GM23338 (cell line): Measurements from ENCODE around the gene PRC1. TPM values are rescaled to one million over a fixed set of nuclear protein-coding genes. Genes with fewer than 3 reads are reported as not detected.

Experiments
- ATAC-seq: fragments of 200-7000 bp; cut with Tn5 transposase; 3 replicates; pipeline ENCODE4 v1.9.1; 2020
- DNase-seq: peaks from one replicate; pipeline ENCODE4 v3.0.0-alpha.2; 2015; ENCODE audit warnings: low spot score
- H2AFZ ChIP-seq: fragments of 200-600 bp; sonication (generic); 2 replicates; pipeline ENCODE4 v1.8.0; 2016; ENCODE audit warnings: antibody characterized with exemption, mild to moderate bottlenecking, moderate library complexity
- H3F3A ChIP-seq: fragments of 200-600 bp; sonication (generic); replicated peaks from 2 replicates; pipeline ENCODE4 v1.8.0; 2017; ENCODE audit warnings: antibody characterized with exemption, mixed run types, low read depth
- H3K27ac ChIP-seq: fragments of 200-600 bp; sonication (generic); 2 replicates; pipeline ENCODE4 v1.6.1; 2016; ENCODE audit warnings: low read depth
- H3K27me3 ChIP-seq: fragments of 200-600 bp; sonication (generic); 2 replicates; pipeline ENCODE4 v1.8.0; 2016; ENCODE audit warnings: mild to moderate bottlenecking, mixed run types, moderate library complexity; ENCODE audit not compliant: insufficient read depth
- H3K36me3 ChIP-seq: fragments of 200-600 bp; sonication (generic); 2 replicates; pipeline ENCODE4 v1.8.0; 2016; ENCODE audit warnings: mild to moderate bottlenecking; ENCODE audit not compliant: insufficient read depth
- H3K4me1 ChIP-seq: fragments of 200-600 bp; sonication (generic); 2 replicates; pipeline ENCODE4 v1.8.0; 2016; ENCODE audit warnings: mild to moderate bottlenecking, moderate library complexity; ENCODE audit not compliant: insufficient read depth
- H3K4me2 ChIP-seq: fragments of 200-600 bp; sonication (generic); 2 replicates; pipeline ENCODE4 v1.7.1; 2017; ENCODE audit warnings: mixed run types
- H3K4me3 ChIP-seq: fragments of 200-600 bp; sonication (generic); 2 replicates; pipeline ENCODE4 v1.6.1; 2016; ENCODE audit warnings: mixed run types
- H3K79me2 ChIP-seq: fragments of 200-600 bp; sonication (generic); replicated peaks from 2 replicates; pipeline ENCODE4 v1.8.0; 2017; ENCODE audit warnings: mild to moderate bottlenecking; ENCODE audit not compliant: insufficient read depth
- H3K9me2 ChIP-seq: fragments of 200-600 bp; sonication (generic); 2 replicates; pipeline ENCODE4 v1.8.0; 2017; ENCODE audit not compliant: insufficient read depth
- H4K20me1 ChIP-seq: fragments of 200-600 bp; sonication (generic); replicated peaks from 2 replicates; pipeline ENCODE4 v1.8.0; 2017; ENCODE audit warnings: mild to moderate bottlenecking; ENCODE audit not compliant: insufficient read depth
- H3K27ac Mint-ChIP-seq: 2 replicates; pipeline ENCODE4 v1.8.0; 2020; ENCODE audit warnings: inconsistent platforms, mild to moderate bottlenecking, moderate library complexity, mixed read lengths
- H3K27me3 Mint-ChIP-seq: 3 replicates; pipeline ENCODE4 v1.8.0; 2022; ENCODE audit warnings: low read depth, mild to moderate bottlenecking, moderate library complexity, mixed read lengths, inconsistent platforms; ENCODE audit not compliant: insufficient read depth, poor library complexity
- H3K36me3 Mint-ChIP-seq: 3 replicates; pipeline ENCODE4 v1.8.0; 2021; ENCODE audit warnings: low read depth, mild to moderate bottlenecking, inconsistent platforms, moderate library complexity, mixed read lengths
- H3K4me1 Mint-ChIP-seq: 3 replicates; pipeline ENCODE4 v1.8.0; 2020; ENCODE audit warnings: mild to moderate bottlenecking, inconsistent platforms, mixed read lengths
- H3K4me3 Mint-ChIP-seq: 3 replicates; pipeline ENCODE4 v1.8.0; 2021; ENCODE audit warnings: moderate library complexity, mild to moderate bottlenecking, inconsistent platforms, mixed read lengths
- H3K9me3 Mint-ChIP-seq: 3 replicates; pipeline ENCODE4 v1.8.0; 2020; ENCODE audit warnings: moderate library complexity, mild to moderate bottlenecking, inconsistent platforms, mixed read lengths
- CREB1 ChIP-seq: fragments of 250-450 bp; sonication (Bioruptor Pico); IDR thresholded peaks from 2 replicates; pipeline ENCODE4 v1.5.0; 2020; ENCODE audit warnings: low read depth, mild to moderate bottlenecking, moderate library complexity
- EZH2 ChIP-seq: fragments of 200-600 bp; sonication (generic); IDR thresholded peaks from one replicate; pipeline ENCODE4 v1.8.0; 2017; ENCODE audit warnings: antibody characterized with exemption, mild to moderate bottlenecking, low read depth; ENCODE audit not compliant: unreplicated experiment
- EZH2phosphoT487 ChIP-seq: fragments of 200-600 bp; sonication (generic); IDR thresholded peaks from one replicate; pipeline ENCODE4 v1.8.1; 2018; ENCODE audit warnings: antibody characterized with exemption; ENCODE audit not compliant: unreplicated experiment
- JUNB ChIP-seq: IDR thresholded peaks from one replicate; pipeline ENCODE4 v1.6.1; 2016; ENCODE audit warnings: antibody characterized with exemption; ENCODE audit not compliant: unreplicated experiment
- NANOG ChIP-seq: IDR thresholded peaks from 2 replicates; pipeline ENCODE4 v1.6.1; 2016; ENCODE audit warnings: antibody characterized with exemption, borderline replicate concordance
- POLR2AphosphoS5 ChIP-seq: IDR thresholded peaks from 2 replicates; pipeline ENCODE4 v1.6.1; 2016; ENCODE audit warnings: antibody characterized with exemption, low read depth
- STAT1 ChIP-seq: IDR thresholded peaks from one replicate; pipeline ENCODE4 v1.6.1; 2016; ENCODE audit warnings: antibody characterized with exemption; ENCODE audit not compliant: unreplicated experiment
- ZNF114 ChIP-seq: fragments of 250-450 bp; sonication (Bioruptor Pico); IDR thresholded peaks from 2 replicates; pipeline ENCODE4 v1.5.0; 2020; ENCODE audit warnings: mild to moderate bottlenecking, moderate library complexity
- ZNF331 ChIP-seq: fragments of 250-450 bp; sonication (Bioruptor Pico); IDR thresholded peaks from 2 replicates; pipeline ENCODE4 v1.5.0; 2020; ENCODE audit warnings: low read depth, mild to moderate bottlenecking, moderate library complexity
- polyA plus RNA-seq: library from polyadenylated mRNA; unstranded; fragments of >200 nt; fragmentation: Nextera tagmentation; extraction: Ambion mirVana; gene quantifications from 2 replicates; pipeline ENCODE4 v1.2.1, GENCODE V29; 2016
- total RNA-seq: library from RNA; depleted of rRNA; stranded (reverse); fragments of >200 nt; shearing (Covaris generic); gene quantifications from 2 replicates; pipeline ENCODE4 v1.2.3, GENCODE V29; 2014
- TF ChIP-seq, protein P1 (sequence below), 2 experiments: fragments of 200-600 bp in 1 of 2; sonication (generic) in 1 of 2; conservative IDR thresholded peaks; 2 replicates each; pipeline versions ENCODE4 v1.5.1 to v1.6.1; 2016 to 2017; ENCODE audit warnings: antibody characterized with exemption in 2 of 2, low read depth in 2 of 2, mild to moderate bottlenecking in 2 of 2, moderate library complexity in 1 of 2
- TF ChIP-seq, protein P2 (sequence below): IDR thresholded peaks from 2 replicates; pipeline ENCODE4 v1.6.1; 2016; ENCODE audit warnings: antibody characterized with exemption
- TF ChIP-seq, protein P3 (sequence below): fragments of 250-450 bp; sonication (Bioruptor Pico); IDR thresholded peaks from 2 replicates; pipeline ENCODE4 v1.5.0; 2020; ENCODE audit warnings: mild to moderate bottlenecking, moderate library complexity
- TF ChIP-seq, protein P4 (sequence below): IDR thresholded peaks from one replicate; pipeline ENCODE4 v1.6.1; 2018; ENCODE audit warnings: antibody characterized with exemption; ENCODE audit not compliant: unreplicated experiment

PRC1 gene
- total and polyA plus RNA-seq, 2 experiments from 2014 or later: 102 to 150 TPM

DNA sequence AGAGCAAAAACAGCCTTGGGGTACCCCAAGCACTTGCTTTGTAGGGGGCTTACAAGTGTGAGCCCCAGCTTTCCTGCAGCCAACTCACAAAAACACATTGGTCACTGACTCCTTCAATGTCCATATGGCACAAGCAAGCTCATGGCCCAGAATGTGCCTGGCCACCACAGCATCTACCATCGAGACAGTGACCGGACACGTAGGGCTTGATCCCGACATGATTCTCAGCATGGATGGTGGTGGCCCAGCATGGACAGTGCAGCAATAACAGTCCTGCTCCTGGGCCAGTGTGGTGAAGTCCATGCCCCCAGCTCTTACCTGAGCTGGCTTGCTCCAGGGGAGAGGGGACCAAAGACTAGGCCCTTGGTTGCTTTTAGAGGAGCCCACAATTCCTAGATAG, 53.3 kb downstream of the PRC1 start:
- Mint-ChIP-seq H3K9me3 (no peaks in the 10 kb centered on the region), H3K4me1 (peaks cover 8% of the 10 kb centered on the region), H3K4me3 (no peak overlapping the region), H3K27me3 (peaks cover 9% of the 10 kb centered on the region), H3K27ac (no peak overlapping the region), H3K36me3 (peaks cover 65% of the 10 kb centered on the region)
- Histone ChIP-seq H3K79me2 (no peaks in the 10 kb centered on the region; the same call in 1 of the 2 replicates), H3K27ac (no peak overlapping the region), H2AFZ (no peak overlapping the region), H3K27me3 (no peaks in the 10 kb centered on the region), H3K4me3 (no peak overlapping the region), H3F3A (no peaks in the 10 kb centered on the region), H3K9me2 (no peaks in the 10 kb centered on the region), H3K36me3 (peaks cover 21% of the 10 kb centered on the region), H3K4me1 (peaks cover 4% of the 10 kb centered on the region; the same call in 1 of the 2 replicates), H4K20me1 (no peaks in the 10 kb centered on the region; the same call in 1 of the 2 replicates), H3K4me2 (no peak overlapping the region)
- TF ChIP-seq CREB1 (CRISPR knock-in tag) (no peak), JUNB (no peak), POLR2AphosphoS5 (no peak), EZH2phosphoT487 (no peak), EZH2 (no peak), STAT1 (no peak), NANOG (no peak), ZNF331 (CRISPR knock-in tag) (no peak), ZNF114 (CRISPR knock-in tag) (no peak)
- TF ChIP-seq, protein P1, sequence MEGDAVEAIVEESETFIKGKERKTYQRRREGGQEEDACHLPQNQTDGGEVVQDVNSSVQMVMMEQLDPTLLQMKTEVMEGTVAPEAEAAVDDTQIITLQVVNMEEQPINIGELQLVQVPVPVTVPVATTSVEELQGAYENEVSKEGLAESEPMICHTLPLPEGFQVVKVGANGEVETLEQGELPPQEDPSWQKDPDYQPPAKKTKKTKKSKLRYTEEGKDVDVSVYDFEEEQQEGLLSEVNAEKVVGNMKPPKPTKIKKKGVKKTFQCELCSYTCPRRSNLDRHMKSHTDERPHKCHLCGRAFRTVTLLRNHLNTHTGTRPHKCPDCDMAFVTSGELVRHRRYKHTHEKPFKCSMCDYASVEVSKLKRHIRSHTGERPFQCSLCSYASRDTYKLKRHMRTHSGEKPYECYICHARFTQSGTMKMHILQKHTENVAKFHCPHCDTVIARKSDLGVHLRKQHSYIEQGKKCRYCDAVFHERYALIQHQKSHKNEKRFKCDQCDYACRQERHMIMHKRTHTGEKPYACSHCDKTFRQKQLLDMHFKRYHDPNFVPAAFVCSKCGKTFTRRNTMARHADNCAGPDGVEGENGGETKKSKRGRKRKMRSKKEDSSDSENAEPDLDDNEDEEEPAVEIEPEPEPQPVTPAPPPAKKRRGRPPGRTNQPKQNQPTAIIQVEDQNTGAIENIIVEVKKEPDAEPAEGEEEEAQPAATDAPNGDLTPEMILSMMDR (conservative IDR thresholded peaks at IDR 0.05; ENCODE audit: low read depth in 2 of 2): no peak
- TF ChIP-seq, protein P2, sequence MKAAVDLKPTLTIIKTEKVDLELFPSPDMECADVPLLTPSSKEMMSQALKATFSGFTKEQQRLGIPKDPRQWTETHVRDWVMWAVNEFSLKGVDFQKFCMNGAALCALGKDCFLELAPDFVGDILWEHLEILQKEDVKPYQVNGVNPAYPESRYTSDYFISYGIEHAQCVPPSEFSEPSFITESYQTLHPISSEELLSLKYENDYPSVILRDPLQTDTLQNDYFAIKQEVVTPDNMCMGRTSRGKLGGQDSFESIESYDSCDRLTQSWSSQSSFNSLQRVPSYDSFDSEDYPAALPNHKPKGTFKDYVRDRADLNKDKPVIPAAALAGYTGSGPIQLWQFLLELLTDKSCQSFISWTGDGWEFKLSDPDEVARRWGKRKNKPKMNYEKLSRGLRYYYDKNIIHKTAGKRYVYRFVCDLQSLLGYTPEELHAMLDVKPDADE: no peak
- TF ChIP-seq, protein P3, sequence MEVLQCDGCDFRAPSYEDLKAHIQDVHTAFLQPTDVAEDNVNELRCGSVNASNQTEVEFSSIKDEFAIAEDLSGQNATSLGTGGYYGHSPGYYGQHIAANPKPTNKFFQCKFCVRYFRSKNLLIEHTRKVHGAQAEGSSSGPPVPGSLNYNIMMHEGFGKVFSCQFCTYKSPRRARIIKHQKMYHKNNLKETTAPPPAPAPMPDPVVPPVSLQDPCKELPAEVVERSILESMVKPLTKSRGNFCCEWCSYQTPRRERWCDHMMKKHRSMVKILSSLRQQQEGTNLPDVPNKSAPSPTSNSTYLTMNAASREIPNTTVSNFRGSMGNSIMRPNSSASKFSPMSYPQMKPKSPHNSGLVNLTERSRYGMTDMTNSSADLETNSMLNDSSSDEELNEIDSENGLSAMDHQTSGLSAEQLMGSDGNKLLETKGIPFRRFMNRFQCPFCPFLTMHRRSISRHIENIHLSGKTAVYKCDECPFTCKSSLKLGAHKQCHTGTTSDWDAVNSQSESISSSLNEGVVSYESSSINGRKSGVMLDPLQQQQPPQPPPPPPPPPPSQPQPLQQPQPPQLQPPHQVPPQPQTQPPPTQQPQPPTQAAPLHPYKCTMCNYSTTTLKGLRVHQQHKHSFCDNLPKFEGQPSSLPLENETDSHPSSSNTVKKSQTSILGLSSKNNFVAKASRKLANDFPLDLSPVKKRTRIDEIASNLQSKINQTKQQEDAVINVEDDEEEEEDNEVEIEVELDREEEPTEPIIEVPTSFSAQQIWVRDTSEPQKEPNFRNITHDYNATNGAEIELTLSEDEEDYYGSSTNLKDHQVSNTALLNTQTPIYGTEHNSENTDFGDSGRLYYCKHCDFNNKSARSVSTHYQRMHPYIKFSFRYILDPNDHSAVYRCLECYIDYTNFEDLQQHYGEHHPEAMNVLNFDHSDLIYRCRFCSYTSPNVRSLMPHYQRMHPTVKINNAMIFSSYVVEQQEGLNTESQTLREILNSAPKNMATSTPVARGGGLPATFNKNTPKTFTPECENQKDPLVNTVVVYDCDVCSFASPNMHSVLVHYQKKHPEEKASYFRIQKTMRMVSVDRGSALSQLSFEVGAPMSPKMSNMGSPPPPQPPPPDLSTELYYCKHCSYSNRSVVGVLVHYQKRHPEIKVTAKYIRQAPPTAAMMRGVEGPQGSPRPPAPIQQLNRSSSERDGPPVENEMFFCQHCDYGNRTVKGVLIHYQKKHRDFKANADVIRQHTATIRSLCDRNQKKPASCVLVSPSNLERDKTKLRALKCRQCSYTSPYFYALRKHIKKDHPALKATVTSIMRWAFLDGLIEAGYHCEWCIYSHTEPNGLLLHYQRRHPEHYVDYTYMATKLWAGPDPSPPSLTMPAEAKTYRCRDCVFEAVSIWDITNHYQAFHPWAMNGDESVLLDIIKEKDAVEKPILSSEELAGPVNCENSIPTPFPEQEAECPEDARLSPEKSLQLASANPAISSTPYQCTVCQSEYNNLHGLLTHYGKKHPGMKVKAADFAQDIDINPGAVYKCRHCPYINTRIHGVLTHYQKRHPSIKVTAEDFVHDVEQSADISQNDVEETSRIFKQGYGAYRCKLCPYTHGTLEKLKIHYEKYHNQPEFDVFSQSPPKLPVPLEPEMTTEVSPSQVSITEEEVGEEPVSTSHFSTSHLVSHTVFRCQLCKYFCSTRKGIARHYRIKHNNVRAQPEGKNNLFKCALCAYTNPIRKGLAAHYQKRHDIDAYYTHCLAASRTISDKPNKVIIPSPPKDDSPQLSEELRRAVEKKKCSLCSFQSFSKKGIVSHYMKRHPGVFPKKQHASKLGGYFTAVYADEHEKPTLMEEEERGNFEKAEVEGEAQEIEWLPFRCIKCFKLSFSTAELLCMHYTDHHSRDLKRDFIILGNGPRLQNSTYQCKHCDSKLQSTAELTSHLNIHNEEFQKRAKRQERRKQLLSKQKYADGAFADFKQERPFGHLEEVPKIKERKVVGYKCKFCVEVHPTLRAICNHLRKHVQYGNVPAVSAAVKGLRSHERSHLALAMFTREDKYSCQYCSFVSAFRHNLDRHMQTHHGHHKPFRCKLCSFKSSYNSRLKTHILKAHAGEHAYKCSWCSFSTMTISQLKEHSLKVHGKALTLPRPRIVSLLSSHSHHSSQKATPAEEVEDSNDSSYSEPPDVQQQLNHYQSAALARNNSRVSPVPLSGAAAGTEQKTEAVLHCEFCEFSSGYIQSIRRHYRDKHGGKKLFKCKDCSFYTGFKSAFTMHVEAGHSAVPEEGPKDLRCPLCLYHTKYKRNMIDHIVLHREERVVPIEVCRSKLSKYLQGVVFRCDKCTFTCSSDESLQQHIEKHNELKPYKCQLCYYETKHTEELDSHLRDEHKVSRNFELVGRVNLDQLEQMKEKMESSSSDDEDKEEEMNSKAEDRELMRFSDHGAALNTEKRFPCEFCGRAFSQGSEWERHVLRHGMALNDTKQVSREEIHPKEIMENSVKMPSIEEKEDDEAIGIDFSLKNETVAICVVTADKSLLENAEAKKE (CRISPR knock-in tag): no peak
- TF ChIP-seq, protein P4, sequence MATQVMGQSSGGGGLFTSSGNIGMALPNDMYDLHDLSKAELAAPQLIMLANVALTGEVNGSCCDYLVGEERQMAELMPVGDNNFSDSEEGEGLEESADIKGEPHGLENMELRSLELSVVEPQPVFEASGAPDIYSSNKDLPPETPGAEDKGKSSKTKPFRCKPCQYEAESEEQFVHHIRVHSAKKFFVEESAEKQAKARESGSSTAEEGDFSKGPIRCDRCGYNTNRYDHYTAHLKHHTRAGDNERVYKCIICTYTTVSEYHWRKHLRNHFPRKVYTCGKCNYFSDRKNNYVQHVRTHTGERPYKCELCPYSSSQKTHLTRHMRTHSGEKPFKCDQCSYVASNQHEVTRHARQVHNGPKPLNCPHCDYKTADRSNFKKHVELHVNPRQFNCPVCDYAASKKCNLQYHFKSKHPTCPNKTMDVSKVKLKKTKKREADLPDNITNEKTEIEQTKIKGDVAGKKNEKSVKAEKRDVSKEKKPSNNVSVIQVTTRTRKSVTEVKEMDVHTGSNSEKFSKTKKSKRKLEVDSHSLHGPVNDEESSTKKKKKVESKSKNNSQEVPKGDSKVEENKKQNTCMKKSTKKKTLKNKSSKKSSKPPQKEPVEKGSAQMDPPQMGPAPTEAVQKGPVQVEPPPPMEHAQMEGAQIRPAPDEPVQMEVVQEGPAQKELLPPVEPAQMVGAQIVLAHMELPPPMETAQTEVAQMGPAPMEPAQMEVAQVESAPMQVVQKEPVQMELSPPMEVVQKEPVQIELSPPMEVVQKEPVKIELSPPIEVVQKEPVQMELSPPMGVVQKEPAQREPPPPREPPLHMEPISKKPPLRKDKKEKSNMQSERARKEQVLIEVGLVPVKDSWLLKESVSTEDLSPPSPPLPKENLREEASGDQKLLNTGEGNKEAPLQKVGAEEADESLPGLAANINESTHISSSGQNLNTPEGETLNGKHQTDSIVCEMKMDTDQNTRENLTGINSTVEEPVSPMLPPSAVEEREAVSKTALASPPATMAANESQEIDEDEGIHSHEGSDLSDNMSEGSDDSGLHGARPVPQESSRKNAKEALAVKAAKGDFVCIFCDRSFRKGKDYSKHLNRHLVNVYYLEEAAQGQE: no peak
- ATAC-seq: no peak
- no peak for DNase-seq
